D721Med (cell line): ENCODE measurements around the gene VAMP8.

Source experiments
- DNase-seq: peaks from one replicate; pipeline ENCODE4 v3.0.0; 2011; ENCODE audit warnings: low spot score; ENCODE audit not compliant: insufficient read length
- FAIRE-seq: peaks from 2 replicates; lab custom pipeline; 2011; peaks lifted over from hg19 to GRCh38; lab: Jason Lieb, UNC
- TF ChIP-seq, protein P1 (sequence below): IDR thresholded peaks from 2 replicates; pipeline ENCODE4 v1.5.1; 2012; ENCODE audit warnings: mild to moderate bottlenecking, control low read depth; ENCODE audit not compliant: insufficient read depth; ENCODE audit errors: missing control alignments

Gene VAMP8

DNA sequence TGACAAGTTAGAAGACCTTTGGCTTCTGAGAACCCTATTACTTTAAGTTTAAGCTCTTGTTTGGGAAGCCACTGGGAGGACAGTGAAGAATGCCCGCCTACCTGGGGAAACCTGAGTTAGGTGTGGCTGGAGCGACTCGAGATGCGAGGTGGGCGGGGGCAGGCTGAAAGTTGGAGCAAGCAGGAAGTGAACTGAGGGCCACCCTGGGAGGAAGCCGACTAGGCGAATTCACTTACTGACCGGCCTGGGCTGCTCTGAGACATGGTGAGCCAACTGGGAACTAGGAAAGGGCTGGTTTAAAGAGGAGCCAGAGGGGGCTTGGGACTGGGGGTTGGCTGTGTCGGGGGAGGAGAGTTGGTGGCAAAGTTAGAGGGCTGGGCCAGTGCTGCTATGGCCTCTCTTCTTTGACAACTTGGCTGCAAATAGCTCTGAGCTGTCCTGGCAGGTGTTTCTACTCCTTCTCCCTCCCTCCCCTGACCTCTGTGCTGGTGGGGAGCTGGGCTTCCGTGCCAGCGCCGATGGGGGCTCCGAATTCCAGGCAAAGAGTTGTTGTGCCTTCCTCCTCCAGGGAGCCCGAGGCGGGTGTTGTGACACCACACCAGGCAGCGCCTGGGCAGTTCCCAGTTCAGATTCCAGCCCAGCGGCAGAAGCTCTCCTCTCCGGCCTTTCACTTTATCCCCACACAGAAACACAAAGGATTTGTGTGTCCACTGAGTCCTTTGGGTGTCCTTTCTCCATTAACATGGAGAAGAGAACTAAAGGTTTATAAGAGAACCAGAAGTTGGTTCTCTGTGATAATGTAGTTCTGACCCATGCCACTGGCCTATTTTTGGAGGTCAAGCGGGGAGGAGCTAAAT is at the start of gene VAMP8:
TSS of gene VAMP8 (plus strand) at position 201 of the 857 bp plus-strand sequence. CDS start at position 262, 61 bp downstream.
- DNase-seq (no peak), FAIRE-seq (no peak)
- TF ChIP-seq, protein P1, sequence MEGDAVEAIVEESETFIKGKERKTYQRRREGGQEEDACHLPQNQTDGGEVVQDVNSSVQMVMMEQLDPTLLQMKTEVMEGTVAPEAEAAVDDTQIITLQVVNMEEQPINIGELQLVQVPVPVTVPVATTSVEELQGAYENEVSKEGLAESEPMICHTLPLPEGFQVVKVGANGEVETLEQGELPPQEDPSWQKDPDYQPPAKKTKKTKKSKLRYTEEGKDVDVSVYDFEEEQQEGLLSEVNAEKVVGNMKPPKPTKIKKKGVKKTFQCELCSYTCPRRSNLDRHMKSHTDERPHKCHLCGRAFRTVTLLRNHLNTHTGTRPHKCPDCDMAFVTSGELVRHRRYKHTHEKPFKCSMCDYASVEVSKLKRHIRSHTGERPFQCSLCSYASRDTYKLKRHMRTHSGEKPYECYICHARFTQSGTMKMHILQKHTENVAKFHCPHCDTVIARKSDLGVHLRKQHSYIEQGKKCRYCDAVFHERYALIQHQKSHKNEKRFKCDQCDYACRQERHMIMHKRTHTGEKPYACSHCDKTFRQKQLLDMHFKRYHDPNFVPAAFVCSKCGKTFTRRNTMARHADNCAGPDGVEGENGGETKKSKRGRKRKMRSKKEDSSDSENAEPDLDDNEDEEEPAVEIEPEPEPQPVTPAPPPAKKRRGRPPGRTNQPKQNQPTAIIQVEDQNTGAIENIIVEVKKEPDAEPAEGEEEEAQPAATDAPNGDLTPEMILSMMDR, result no peak

DNA sequence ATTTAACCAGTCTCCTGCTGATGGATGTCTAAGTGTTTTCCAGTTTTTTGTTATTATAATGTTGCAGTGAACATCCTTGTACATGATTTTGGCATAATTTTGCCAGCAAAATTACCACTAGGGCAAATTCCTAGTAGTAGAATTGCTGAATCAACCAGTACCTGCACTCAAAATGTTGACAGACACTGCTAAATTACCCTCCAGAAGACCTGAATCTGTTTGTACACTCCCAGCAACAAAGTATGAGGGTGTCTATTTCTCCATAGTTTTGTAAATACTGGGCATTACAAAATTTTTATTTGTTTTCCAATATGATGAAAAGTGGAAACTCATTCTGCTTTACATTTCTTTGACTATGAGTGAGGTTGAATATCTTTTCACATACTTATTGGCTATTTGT is 49.6 kb upstream of the VAMP8 start:
- TF ChIP-seq, protein P1, result no peak
- FAIRE-seq (no peak), DNase-seq (no peak)

DNA sequence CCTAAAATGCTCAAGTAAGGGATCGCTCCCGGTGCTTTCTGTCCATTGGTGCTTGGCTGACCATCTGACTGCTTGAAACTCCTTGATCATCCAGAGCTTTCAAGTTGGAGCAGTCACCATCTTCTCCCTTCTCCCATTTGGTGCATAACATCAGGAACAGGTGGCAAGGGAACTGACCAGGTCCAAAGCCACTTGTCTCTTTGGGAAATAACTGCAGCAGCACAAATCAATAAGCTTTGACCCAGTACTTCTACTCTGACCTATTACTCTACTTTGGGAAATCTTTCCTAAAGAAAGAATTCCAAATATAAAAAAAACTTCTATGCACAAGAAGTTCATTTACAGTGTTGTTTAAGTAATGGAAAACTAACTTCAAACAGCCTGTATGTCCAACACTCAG is 49.0 kb upstream of the VAMP8 start:
- DNase-seq (no peak), FAIRE-seq (no peak)
- TF ChIP-seq, protein P1, result no peak

DNA sequence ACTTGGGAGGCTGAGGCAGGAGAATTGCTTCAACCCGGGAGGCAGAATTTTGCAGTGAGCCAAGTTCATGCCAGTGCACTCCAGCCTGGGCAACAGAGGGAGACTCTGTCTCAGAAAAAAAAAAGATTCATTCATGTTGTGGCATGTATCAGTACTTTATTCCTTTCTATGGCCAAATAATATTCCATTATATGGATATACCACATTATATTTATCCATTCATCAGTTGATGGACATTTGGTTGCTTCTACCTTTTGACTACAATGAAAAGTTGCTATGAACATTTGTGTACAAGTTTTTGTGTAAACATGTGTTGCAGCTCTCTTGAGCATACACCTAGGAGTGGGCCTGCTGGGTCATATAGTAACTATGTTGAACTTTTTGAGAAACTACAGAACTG is 47.6 kb upstream of the VAMP8 start:
- DNase-seq, result no peak
- TF ChIP-seq, protein P1, result no peak
- FAIRE-seq, result no peak

DNA sequence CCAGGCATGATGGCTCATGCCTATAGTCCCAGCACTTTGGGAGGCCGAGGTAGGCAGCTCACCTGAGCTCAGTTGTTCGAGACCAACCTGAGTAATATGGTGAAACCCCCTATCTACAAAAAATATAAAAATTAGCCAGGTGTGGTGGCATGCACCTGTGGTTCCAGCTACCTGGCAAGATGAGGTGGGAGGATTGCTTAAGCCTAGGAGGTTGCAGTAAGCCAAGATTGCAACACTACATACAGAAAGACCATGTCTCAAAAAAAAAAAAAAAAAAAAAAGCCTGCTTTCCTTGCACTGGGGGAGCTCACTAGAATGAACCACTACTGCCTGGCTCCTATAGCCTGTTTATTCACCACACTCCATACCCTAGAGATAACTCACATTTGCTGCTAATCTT is 45.8 kb upstream of the VAMP8 start:
- TF ChIP-seq, protein P1, result no peak
- no peak for FAIRE-seq
- no peak for DNase-seq

DNA sequence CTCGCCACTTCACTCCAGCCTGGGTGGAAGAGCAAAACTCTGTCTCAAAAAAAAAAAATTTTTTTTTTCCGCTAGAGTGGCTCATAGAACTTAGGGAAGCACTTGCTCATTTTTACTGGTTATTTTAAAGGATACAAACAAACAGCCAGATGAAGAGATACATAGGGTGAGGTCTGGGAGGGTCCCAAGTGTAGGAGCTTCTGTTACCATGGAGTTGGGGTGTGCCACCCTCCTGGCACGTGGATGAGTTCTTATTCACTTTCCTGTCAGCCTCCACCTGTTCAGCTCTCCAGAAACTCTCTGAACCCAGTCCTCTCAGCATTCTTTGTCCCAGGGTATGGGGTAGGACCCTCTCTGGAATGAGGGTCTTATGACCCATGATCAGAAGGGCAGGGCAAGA is 43.3 kb upstream of the VAMP8 start:
- FAIRE-seq, result no peak
- TF ChIP-seq, protein P1, result no peak
- no peak for DNase-seq

DNA sequence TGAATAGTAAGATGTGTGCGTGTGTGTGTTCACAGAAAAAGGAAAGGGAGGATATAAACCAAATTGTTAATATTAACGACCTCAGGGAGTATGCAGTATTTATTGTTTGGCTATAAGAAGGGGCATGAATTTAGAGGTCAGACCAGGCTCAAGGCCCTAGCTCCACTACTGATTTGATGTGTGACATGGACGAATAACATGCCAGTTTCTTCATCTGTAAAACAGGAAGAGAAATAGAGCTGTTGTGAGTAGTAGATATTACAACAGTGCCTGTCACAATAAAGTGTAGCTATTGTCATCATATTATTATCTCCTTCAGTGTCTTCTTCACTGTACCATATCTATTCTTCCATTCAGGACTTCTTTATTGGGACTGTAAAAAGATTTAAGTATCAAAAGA is 42.5 kb upstream of the VAMP8 start:
- no peak for FAIRE-seq
- DNase-seq, result no peak

More for the DNA sequence above, 42.5 kb upstream of the VAMP8 start:
- TF ChIP-seq, protein P1, result no peak
